Epithelial cell of esophagus (primary cell): ENCODE data around the gene NUDT5.
A peak's percentile ranks its signal among the peaks of the same experiment; 100 is the strongest.

Experiments used
- DNase-seq: peaks from one replicate; pipeline ENCODE4 v3.0.0; 2010; ENCODE audit warnings: low read depth
- H3K4me3 ChIP-seq: 2 replicates; pipeline ENCODE4 v1.5.1; 2011; ENCODE audit warnings: mild to moderate bottlenecking, low read length, control low read depth
- TF ChIP-seq, protein P1 (sequence below): IDR thresholded peaks from 2 replicates; pipeline ENCODE4 v1.5.1; 2011; ENCODE audit warnings: low read depth, mild to moderate bottlenecking, low read length, control low read depth, inconsistent platforms; ENCODE audit not compliant: insufficient read depth; ENCODE audit errors: missing control alignments

NUDT5 gene

GRCh38 chr10:12202226-12202625, 6.5 kb upstream of the NUDT5 start:
- TF ChIP-seq, protein P1, sequence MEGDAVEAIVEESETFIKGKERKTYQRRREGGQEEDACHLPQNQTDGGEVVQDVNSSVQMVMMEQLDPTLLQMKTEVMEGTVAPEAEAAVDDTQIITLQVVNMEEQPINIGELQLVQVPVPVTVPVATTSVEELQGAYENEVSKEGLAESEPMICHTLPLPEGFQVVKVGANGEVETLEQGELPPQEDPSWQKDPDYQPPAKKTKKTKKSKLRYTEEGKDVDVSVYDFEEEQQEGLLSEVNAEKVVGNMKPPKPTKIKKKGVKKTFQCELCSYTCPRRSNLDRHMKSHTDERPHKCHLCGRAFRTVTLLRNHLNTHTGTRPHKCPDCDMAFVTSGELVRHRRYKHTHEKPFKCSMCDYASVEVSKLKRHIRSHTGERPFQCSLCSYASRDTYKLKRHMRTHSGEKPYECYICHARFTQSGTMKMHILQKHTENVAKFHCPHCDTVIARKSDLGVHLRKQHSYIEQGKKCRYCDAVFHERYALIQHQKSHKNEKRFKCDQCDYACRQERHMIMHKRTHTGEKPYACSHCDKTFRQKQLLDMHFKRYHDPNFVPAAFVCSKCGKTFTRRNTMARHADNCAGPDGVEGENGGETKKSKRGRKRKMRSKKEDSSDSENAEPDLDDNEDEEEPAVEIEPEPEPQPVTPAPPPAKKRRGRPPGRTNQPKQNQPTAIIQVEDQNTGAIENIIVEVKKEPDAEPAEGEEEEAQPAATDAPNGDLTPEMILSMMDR = no peak
- no peak overlapping the region for H3K4me3 ChIP-seq
- DNase-seq = no peak

DNA sequence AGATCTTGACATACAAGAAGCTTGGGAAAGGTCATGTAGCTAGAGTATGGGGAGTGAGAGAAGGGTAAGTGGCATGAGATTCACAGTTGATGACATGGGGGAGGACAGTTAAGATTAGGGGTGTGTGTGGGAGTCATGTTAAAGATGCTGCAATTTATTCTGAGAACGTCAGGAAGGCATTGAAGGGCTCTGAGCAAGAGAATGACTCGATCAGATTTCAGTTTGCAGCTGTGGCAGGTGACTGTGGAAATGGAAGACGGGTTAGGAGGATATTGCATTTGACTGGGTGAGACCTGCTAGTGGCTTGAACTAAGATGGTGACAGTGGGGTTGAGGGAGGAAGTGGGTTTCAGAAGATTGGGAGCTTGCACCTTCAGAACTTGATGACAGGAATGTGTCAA, 5.9 kb upstream of the NUDT5 start:
- DNase-seq = no peak
- no peak overlapping the region for H3K4me3 ChIP-seq
- TF ChIP-seq, protein P1 = no peak

DNA sequence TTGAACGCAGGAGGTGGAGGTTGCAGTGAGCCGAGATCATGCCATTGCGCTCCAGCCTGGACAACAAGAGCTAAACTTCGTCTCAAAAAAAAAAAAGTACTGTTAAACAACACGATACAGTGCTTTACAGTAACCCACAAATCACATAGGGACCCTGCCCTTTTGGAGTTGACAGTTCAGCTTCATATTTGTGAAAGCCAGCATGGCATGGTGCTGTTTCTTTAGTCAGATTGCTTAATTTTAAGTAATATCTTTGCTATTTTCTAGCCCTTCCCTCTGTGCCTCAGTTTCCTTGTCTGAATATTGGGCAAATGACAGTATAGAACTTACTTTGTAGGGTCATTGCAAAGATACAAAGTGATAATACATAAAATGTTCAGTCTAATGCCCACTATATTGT, 5.2 kb upstream of the NUDT5 start:
- TF ChIP-seq, protein P1 = no peak
- DNase-seq = no peak
- no peak overlapping the region for H3K4me3 ChIP-seq

DNA sequence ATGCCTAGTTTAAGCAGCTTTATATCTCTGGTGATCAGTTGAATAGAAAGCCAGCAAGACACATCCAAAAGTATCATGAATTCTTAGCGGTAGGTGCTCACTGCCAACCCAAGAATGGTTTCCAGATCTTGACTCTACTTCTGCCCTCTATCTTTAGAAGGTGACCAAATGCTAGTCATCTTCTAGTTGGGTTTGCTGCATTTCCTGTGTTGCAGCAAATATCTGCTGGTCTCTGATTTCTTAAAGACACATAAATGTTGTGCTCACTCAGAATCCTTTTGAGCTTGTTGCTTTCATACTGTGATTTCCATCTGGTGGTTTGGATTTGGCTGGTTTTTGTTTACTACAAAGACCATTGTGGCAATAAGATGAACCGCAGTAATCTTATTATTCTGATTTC, 2.5 kb upstream of the NUDT5 start:
- TF ChIP-seq, protein P1 = no peak

DNA sequence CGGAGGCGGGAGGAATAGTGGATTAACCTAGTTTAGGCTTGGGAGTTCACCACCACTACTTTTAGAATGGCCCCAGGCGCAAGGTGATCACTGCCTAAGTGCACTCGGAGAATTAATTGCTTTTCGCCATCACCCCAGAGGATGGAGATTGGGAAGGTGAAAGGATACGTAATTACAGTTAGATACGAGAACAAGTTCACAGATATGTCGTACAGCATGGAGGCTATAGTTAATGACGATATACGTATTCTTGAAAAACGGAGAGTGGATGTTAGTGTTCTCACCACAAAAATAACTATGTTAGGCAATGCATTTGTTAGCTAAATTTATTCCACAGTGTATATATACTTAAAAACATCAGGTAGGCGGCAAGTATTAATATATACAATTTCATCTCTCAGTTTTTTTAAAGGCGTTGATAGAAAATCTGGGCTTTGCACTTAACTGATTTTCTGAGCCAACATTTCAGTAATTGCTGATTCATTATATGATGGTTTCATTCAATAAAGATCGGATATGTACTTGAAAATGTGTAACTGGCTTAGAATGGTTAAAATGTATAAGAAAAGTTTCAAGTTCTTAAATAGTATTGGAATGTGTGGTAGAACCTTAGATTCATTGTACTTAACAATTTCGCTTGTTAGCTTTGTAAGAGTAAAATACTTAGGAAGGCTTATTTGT, 980 bp upstream of the NUDT5 start:
- no peak for DNase-seq
- TF ChIP-seq, protein P1 = no peak
- peak overlapping the region; percentile 99 for H3K4me3 ChIP-seq

More for the DNA sequence above, 2.5 kb upstream of the NUDT5 start:
- DNase-seq = no peak
- no peak overlapping the region for H3K4me3 ChIP-seq

DNA sequence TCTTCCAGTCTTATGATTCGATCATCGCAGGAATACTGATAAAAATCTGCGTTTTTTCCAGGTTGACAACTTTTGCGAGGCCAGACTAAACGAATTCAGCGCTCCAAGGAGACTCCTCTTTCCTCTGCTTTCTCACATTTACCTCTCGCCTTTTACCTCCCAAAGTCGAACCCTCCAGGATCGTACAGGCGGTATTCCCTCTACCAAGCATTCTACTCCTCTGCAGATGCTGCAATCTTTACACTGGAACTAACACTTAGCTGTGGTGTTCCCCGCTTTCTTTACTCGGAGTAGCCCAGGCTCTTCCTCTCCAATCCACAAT, 449 bp downstream of the NUDT5 start:
- no peak for DNase-seq
- TF ChIP-seq, protein P1 = no peak
- peak overlapping the region; percentile 99 for H3K4me3 ChIP-seq

- TF ChIP-seq, protein P1 = no peak
- H3K4me3 ChIP-seq = peak overlapping the region; percentile 99
- DNase-seq = peak; percentile 44
Observed at GRCh38 chr10:12194752-12195271, 879 bp downstream of the NUDT5 start.
